ENCODE data around the gene GPR31.

GRCh38 chr6:167122827-167123657 is 34.7 kb downstream of the GPR31 start, which contains the start of gene CCR6:
- TF ChIP-seq CTCF (tag by site-specific recombination; IDR thresholded peaks at IDR 0.05): no peak
- no peak for TF ChIP-seq ZBTB7A (tag by site-specific recombination; IDR thresholded peaks at IDR 0.05; ENCODE audit: low read depth)
- TF ChIP-seq REST (tag by site-specific recombination; IDR thresholded peaks at IDR 0.05): no peak
- TF ChIP-seq YY1 (tag by site-specific recombination; IDR thresholded peaks at IDR 0.05): no peak
- TF ChIP-seq REPIN1 (tag by site-specific recombination; IDR thresholded peaks at IDR 0.05; ENCODE audit: low read depth): no peak
- no peak for TF ChIP-seq ZNF449 (tag by site-specific recombination; IDR thresholded peaks at IDR 0.05)
- TF ChIP-seq ZNF280C (tag by site-specific recombination; IDR thresholded peaks at IDR 0.05): no peak
- no peak for TF ChIP-seq ZNF544 (tag by site-specific recombination; IDR thresholded peaks at IDR 0.05)
- TF ChIP-seq ZNF549 (tag by site-specific recombination; IDR thresholded peaks at IDR 0.05): no peak
- no peak for TF ChIP-seq ZNF341 (tag by site-specific recombination; IDR thresholded peaks at IDR 0.05; ENCODE audit: low read depth)
- TF ChIP-seq SETDB1 (IDR thresholded peaks at IDR 0.05; ENCODE audit: insufficient read length, low read length): no peak
- no peak for TF ChIP-seq ZNF311 (tag by site-specific recombination; IDR thresholded peaks at IDR 0.05; ENCODE audit: borderline replicate concordance)
- no peak for TF ChIP-seq ZNF155 (tag by site-specific recombination; IDR thresholded peaks at IDR 0.05)
- no peak for TF ChIP-seq ZNF571 (tag by site-specific recombination; IDR thresholded peaks at IDR 0.05)
